Hepatocyte (in vitro differentiated cells): ENCODE measurements around the gene OR10H1.

ENCODE experiments used
- CTCF ChIP-seq: fragments of 200-600 bp; sonication (generic); IDR thresholded peaks from 2 replicates; pipeline ENCODE4 v1.5.1; 2016; ENCODE audit warnings: antibody characterized with exemption, mild to moderate bottlenecking; ENCODE audit not compliant: poor library complexity
- EZH2phosphoT487 ChIP-seq: fragments of 200-600 bp; sonication (generic); IDR thresholded peaks from one replicate; pipeline ENCODE4 v1.6.1; 2018; ENCODE audit warnings: antibody characterized with exemption, mild to moderate bottlenecking, low read depth, moderate library complexity; ENCODE audit not compliant: unreplicated experiment, severe bottlenecking

GRCh38 chr19:15776264-15776663 lies 39.2 kb downstream of the OR10H1 start:
- TF ChIP-seq CTCF (no peak), EZH2phosphoT487 (no peak)
